MM.1S (cell line): ENCODE results near the gene MSI2.

Experiments used
- DNase-seq: peaks from one replicate; pipeline ENCODE4 v3.0.0-alpha.2; 2015
- H2AFZ ChIP-seq: fragments of 300-600 bp; sonication (generic); 2 replicates; pipeline ENCODE4 v1.6.0; 2016; ENCODE audit warnings: antibody characterized with exemption, low read length
- H3F3A ChIP-seq: fragments of 300-600 bp; sonication (generic); 2 replicates; pipeline ENCODE4 v1.6.1; 2016; ENCODE audit warnings: mild to moderate bottlenecking, antibody characterized with exemption, low read length, moderate library complexity, mixed read lengths; ENCODE audit not compliant: insufficient read depth
- H3K27ac ChIP-seq: fragments of 300-600 bp; sonication (generic); 2 replicates; pipeline ENCODE4 v1.5.1; 2016; ENCODE audit warnings: mild to moderate bottlenecking, low read length
- H3K27me3 ChIP-seq: fragments of 300-600 bp; sonication (generic); replicated peaks from 2 replicates; pipeline ENCODE4 v1.6.0; 2016; ENCODE audit warnings: low read length; ENCODE audit not compliant: insufficient read depth
- H3K36me3 ChIP-seq: fragments of 300-600 bp; sonication (generic); replicated peaks from 2 replicates; pipeline ENCODE4 v1.6.1; 2016; ENCODE audit warnings: mild to moderate bottlenecking, low read length, mixed read lengths; ENCODE audit not compliant: insufficient read depth
- H3K4me1 ChIP-seq: fragments of 300-600 bp; sonication (generic); 2 replicates; pipeline ENCODE4 v1.6.1; 2016; ENCODE audit warnings: low read length, mixed read lengths
- H3K4me2 ChIP-seq: fragments of 300-600 bp; sonication (generic); 2 replicates; pipeline ENCODE4 v1.6.0; 2016; ENCODE audit warnings: low read depth, low read length
- H3K4me3 ChIP-seq: fragments of 300-600 bp; sonication (generic); 2 replicates; pipeline ENCODE4 v1.5.1; 2016; ENCODE audit warnings: low read length, mixed read lengths
- H3K79me2 ChIP-seq: fragments of 300-600 bp; sonication (generic); 2 replicates; pipeline ENCODE4 v1.6.1; 2016; ENCODE audit warnings: mixed run types, low read length, mixed read lengths
- H3K9ac ChIP-seq: fragments of 300-600 bp; sonication (generic); 2 replicates; pipeline ENCODE4 v1.6.1; 2016; ENCODE audit warnings: low read length, mixed read lengths
- H3K9me2 ChIP-seq: fragments of 300-600 bp; sonication (generic); replicated peaks from 2 replicates; pipeline ENCODE4 v1.6.1; 2016; ENCODE audit warnings: mild to moderate bottlenecking, low read length, mixed read lengths; ENCODE audit not compliant: insufficient read depth
- H3K9me3 ChIP-seq: fragments of 300-600 bp; sonication (generic); replicated peaks from 2 replicates; pipeline ENCODE4 v1.6.1; 2016; ENCODE audit warnings: mild to moderate bottlenecking, low read length, mixed read lengths; ENCODE audit not compliant: insufficient read depth
- H4K20me1 ChIP-seq: fragments of 300-600 bp; sonication (generic); 2 replicates; pipeline ENCODE4 v1.6.1; 2016; ENCODE audit warnings: mild to moderate bottlenecking, low read length, moderate library complexity, mixed read lengths; ENCODE audit not compliant: insufficient read depth
- CTCF ChIP-seq: fragments of 300-600 bp; sonication (generic); IDR thresholded peaks from 2 replicates; pipeline ENCODE4 v1.5.1; 2016; ENCODE audit warnings: antibody characterized with exemption, low read length, mixed read lengths
- EZH2 ChIP-seq: fragments of 300-600 bp; sonication (generic); optimal IDR thresholded peaks from 2 replicates; pipeline ENCODE3; 2017; ENCODE audit warnings: low read depth, mild to moderate bottlenecking, antibody characterized with exemption, low read length, mixed read lengths
- EZH2phosphoT487 ChIP-seq: fragments of 300-600 bp; sonication (generic); IDR thresholded peaks from 2 replicates; pipeline ENCODE4 v1.6.1; 2018; ENCODE audit warnings: antibody characterized with exemption, low read length

Gene MSI2

GRCh38 chr17:57458718-57459285 is 202.5 kb downstream of the MSI2 start:
- Histone ChIP-seq H3K4me3 (no peak overlapping the region), H3K79me2 (peaks cover 41% of the 10 kb centered on the region), H3K9me3 (no peaks in the 10 kb centered on the region), H3F3A (no peaks in the 10 kb centered on the region), H3K9ac (no peak overlapping the region), H3K4me2 (no peak overlapping the region), H3K27ac (no peak overlapping the region), H3K27me3 (no peaks in the 10 kb centered on the region), H2AFZ (no peak overlapping the region), H4K20me1 (no peaks in the 10 kb centered on the region; the same call in 1 of the 2 replicates), H3K4me1 (no peaks in the 10 kb centered on the region), H3K9me2 (no peaks in the 10 kb centered on the region), H3K36me3 (no peaks in the 10 kb centered on the region)
- no peak for DNase-seq
- no peak for TF ChIP-seq CTCF
- no peak for TF ChIP-seq EZH2phosphoT487
- no peak for TF ChIP-seq EZH2

- no peak overlapping the region for H3K9ac ChIP-seq
- no peaks in the 10 kb centered on the region for H3K9me3 ChIP-seq
- H3K27ac ChIP-seq, result no peak overlapping the region
- no peak overlapping the region for H3K4me3 ChIP-seq
- no peaks in the 10 kb centered on the region; the same call in 1 of the 2 replicates for H4K20me1 ChIP-seq
- no peaks in the 10 kb centered on the region for H3K4me1 ChIP-seq
- H3K36me3 ChIP-seq, result no peaks in the 10 kb centered on the region
- no peaks in the 10 kb centered on the region for H3K9me2 ChIP-seq
- DNase-seq, result no peak
- H3K27me3 ChIP-seq, result no peaks in the 10 kb centered on the region
- no peak overlapping the region for H3K4me2 ChIP-seq
- H2AFZ ChIP-seq, result no peak overlapping the region
- TF ChIP-seq EZH2, result no peak
- H3K79me2 ChIP-seq, result peaks cover 41% of the 10 kb centered on the region
- no peaks in the 10 kb centered on the region for H3F3A ChIP-seq
These were observed 203.1 kb downstream of the MSI2 start for GRCh38 chr17:57459286-57459915.

DNA sequence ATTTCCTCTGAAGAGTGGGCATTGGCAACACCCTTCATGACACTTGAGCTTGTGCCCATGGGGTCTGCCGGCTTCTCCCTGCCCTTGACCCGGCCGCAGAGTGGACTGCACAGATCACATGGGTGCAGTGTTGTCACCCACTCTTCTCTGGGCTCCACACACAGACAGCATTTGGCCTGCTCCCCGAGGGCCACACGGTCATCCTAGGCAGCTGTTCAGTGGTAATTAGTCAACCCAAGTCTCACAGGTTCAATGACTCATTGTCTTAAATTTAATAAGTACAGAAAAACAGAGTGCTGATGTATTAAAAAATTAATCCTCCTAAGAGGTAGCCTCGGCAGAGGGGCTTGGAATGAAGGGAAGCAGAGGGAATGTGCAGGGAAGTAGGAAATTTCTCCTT is 204.8 kb downstream of the MSI2 start:
- no peaks in the 10 kb centered on the region for H3K36me3 ChIP-seq
- H3K4me1 ChIP-seq, result no peaks in the 10 kb centered on the region
- H2AFZ ChIP-seq, result no peak overlapping the region
- H3K9me2 ChIP-seq, result no peaks in the 10 kb centered on the region
- H3F3A ChIP-seq, result no peaks in the 10 kb centered on the region
- no peak for DNase-seq
- H3K4me3 ChIP-seq, result no peak overlapping the region
- TF ChIP-seq CTCF, result no peak
- TF ChIP-seq EZH2phosphoT487, result no peak
- no peak for TF ChIP-seq EZH2
- no peaks in the 10 kb centered on the region for H3K27me3 ChIP-seq
- H3K9ac ChIP-seq, result no peak overlapping the region
- H3K9me3 ChIP-seq, result no peaks in the 10 kb centered on the region
- no peak overlapping the region for H3K27ac ChIP-seq
- H3K4me2 ChIP-seq, result no peak overlapping the region
- H4K20me1 ChIP-seq, result no peaks in the 10 kb centered on the region; the same call in 1 of the 2 replicates
- peaks cover 47% of the 10 kb centered on the region for H3K79me2 ChIP-seq

DNA sequence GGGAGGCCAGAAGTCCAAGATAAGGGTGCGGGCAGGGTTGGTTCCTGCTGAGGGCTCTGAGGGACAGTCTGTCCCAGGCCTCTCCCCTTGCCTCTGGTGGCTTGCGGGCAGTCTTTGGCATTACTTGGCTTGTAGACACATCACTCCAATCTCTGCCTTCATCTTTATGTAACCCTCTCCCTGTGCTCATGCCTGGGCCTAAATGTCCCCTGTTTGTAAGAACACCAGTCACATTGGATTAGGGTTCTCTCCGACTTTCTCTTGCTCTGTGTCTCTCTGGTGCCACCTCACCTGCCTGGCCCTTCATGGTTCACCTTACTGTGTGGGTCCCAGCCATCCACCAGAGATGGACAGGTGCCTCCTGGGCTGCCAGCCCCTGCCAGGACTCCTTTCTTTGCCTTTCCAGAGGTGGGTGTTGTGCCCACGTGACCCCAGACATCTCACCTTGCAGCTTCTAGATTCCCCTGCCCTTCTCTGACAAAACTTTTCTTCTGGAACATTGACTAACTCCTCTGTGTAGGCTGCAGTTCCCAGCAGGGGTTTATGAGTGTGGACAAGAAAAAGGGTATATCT is 205.8 kb downstream of the MSI2 start:
- no peaks in the 10 kb centered on the region for H3K4me1 ChIP-seq

More for the DNA sequence above, 205.8 kb downstream of the MSI2 start:
- no peaks in the 10 kb centered on the region for H3K36me3 ChIP-seq
- H3K4me2 ChIP-seq, result no peak overlapping the region
- H2AFZ ChIP-seq, result no peak overlapping the region
- no peak overlapping the region for H3K4me3 ChIP-seq
- no peaks in the 10 kb centered on the region for H3K27me3 ChIP-seq
- H3K9me3 ChIP-seq, result no peaks in the 10 kb centered on the region
- no peaks in the 10 kb centered on the region for H3F3A ChIP-seq
- no peak overlapping the region for H3K27ac ChIP-seq
- H3K9me2 ChIP-seq, result no peaks in the 10 kb centered on the region
- no peak overlapping the region for H3K9ac ChIP-seq
- no peaks in the 10 kb centered on the region; the same call in 1 of the 2 replicates for H4K20me1 ChIP-seq
- peaks cover 41% of the 10 kb centered on the region for H3K79me2 ChIP-seq
- TF ChIP-seq EZH2phosphoT487 (no peak), EZH2 (no peak), CTCF (no peak)
- no peak for DNase-seq
